GM18502 (cell line): ENCODE results near the gene FBXW4.
A peak's percentile ranks its signal among the peaks of the same experiment; 100 is the strongest.

Source experiments
- ATAC-seq: cut with Tn5 transposase; IDR thresholded peaks from one replicate; pipeline ENCODE4 v1.9.1; 2021; ENCODE audit warnings: mild to moderate bottlenecking; ENCODE audit not compliant: unreplicated experiment, poor library complexity

Gene FBXW4

GRCh38 chr10:101571271-101571925 is 123.6 kb downstream of the FBXW4 start:
- ATAC-seq = no peak

GRCh38 chr10:101570428-101571270 is 124.3 kb downstream of the FBXW4 start:
- ATAC-seq = peak; percentile 11

DNA sequence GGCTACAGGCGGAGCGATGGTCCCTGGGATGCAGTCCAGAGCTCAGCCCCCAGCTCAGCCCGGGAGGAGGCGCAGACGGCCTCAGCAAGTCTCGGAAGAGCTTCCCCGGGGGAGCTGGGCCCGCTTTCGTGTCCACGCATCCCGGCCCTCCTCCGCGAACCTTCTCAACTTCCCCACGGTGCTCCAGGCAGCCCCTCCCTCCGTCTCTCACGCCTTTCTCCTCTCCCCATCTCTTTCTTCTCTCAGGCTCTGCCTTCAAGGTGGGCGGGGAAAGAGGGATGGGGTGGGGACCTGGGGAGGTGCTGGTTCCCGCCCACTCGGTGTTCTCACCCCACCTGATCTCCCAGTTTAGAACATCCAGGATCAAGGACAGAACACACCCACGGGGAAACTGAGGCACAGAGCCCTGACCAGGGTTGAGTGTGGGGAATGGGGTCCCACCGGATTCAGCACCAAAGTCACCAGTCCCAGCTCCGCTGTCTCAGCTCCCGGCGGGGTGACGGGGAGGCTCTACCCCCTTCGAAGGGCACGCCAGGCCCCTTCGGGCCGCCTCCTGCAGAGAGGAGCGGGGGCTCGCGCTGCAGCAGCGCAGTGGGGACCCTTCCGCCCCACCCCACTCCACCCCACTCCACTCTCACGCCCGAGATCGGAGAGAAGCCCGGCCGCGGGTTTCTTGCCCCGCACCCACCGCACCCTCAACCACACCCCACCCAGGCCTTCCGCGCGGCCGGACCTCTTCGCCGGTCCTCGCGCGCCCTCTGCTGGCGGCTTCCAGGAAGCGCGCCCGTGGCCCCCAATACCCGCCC is 125.1 kb downstream of the FBXW4 start:
- peak; percentile 79 for ATAC-seq

- no peak for ATAC-seq
Measured at GRCh38 chr10:101569323-101569621, 125.7 kb downstream of the FBXW4 start.

GRCh38 chr10:101568054-101568745 is 126.8 kb downstream of the FBXW4 start:
- ATAC-seq = no peak

GRCh38 chr10:101567165-101568006 is 127.6 kb downstream of the FBXW4 start:
- no peak for ATAC-seq

DNA sequence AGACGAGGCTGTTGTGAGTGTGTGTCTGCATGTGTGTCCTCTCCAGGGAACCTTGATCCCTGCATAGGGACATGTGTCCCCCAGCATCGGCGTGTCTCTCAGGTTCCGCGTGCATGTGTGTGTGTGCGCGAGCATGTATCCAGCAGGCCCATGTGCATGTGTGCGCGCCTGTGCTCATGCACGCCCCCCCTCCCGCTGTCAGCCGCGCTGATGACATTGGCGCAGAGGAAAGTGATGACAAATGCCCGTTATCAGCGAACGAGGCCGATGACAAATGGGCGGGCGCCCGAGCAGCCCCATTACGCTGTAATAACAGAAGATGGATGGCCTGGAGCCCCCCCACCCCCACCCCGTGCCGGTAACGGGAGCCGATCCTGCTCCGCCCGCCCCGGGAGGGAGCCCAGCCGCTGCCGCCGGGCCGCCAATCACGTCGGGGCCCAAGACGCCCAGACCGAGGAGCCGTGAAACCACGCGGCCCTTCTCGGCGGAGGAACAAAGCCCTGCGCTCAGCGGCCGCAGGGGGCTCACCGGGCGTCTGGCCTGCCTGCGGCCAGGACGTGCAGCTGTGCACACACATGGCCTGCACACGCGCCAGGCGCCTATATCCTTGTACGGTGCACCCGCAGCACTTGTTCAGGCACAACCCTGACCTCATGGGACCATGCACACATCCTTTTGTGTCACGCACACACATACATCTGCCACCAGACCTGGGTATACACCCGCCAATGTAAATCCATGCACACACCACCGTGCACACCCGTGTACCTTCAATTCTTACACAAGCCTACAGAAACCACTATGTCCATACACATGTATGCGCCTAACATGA is 128.4 kb downstream of the FBXW4 start:
- ATAC-seq = no peak

- no peak for ATAC-seq
Measured at GRCh38 chr10:101565936-101566332, 129.0 kb downstream of the FBXW4 start.

- ATAC-seq = no peak
Measured at GRCh38 chr10:101565370-101565900, 129.5 kb downstream of the FBXW4 start.

- ATAC-seq = no peak
Measured at GRCh38 chr10:101564490-101564991, 130.4 kb downstream of the FBXW4 start.

- no peak for ATAC-seq
Measured at GRCh38 chr10:101563497-101564040, 131.4 kb downstream of the FBXW4 start.

DNA sequence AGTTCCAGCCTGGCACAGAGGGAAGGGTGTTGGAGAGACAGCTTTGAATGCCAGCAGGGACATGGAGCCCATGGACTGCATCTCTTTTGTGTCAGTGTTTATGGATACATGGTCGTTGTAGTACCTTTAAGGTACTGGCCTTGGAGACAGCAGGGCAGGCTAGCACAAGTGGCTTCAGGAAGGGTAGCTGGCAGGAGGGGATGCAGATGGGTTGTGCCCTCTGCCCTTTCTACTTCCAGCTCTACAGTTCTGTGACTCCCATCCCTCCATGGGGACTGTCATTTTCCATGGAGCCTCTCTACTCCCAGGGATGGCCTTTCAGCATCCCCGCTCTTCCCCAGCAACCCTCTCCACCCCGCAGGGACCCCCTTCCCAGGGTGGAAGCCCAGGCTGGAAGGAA is 132.0 kb downstream of the FBXW4 start:
- no peak for ATAC-seq

GRCh38 chr10:101562231-101562630 is 132.7 kb downstream of the FBXW4 start:
- ATAC-seq = no peak

DNA sequence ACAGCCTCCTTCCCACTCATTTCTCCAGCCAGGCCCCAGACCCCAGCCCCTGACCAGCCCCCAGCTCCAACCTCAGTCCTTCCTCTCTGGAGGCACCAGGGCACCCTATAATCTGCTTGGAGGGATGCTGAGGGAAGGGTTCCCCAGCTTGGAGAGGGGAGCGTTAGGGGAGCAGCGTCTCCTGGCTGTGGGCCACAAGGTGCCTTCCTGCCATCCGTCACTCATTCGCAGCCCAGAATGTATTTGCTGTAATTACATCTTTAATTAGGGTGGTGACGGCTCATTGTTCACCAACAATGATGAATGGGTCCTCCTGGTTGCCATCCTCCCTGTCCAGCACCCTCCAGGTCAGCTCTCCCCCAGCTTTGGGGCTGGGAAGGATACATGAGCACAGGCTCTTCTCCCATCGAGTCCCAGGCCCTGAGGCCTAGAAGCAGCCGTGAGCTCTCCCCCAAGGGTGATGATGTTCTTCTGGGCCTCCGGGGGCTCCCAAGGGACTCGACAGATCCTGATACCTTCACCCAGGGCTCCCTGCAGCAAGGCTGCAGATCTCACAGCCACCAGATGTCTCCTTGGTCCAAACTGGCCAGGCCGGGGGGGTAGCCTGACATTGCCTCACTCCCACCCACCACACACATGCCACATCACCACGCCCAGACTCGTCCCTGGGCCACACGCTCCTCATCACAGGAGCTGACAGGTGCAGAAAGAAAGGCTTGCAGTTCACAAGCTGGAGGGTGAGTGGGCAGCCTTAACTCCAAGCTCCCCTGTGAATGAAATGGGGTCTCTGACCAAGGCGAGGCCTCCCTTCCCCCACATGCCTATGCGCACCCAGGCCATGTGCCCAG is 133.7 kb downstream of the FBXW4 start:
- no peak for ATAC-seq
